ENCODE data around the gene MFRP. TPM values are rescaled to one million over a fixed set of nuclear protein-coding genes. Genes with fewer than 3 reads are reported as not detected.

MFRP gene
- total RNA-seq, 1 donor from 2014 or later: not detected

GRCh38 chr11:119330237-119330636 lies 16.3 kb downstream of the MFRP start:
- Histone ChIP-seq H3K4me1 (ENCODE audit: control insufficient read depth in 3 of 3, insufficient read depth in 3 of 3, low read length in 3 of 3) (peaks cover 5 to 7% (median 6%) of the 10 kb centered on the region in 3 donors), H3K36me3 (ENCODE audit: control insufficient read depth in 3 of 3, insufficient read depth in 3 of 3, low read length in 3 of 3) (no peaks in the 10 kb centered on the region), H3K9ac (ENCODE audit: low read depth in 1 of 3, low read length in 3 of 3) (no peak overlapping the region), H3K4me3 (ENCODE audit: low read length in 3 of 3) (no peak overlapping the region), H3K27me3 (ENCODE audit: control insufficient read depth in 3 of 3, insufficient read depth in 3 of 3, low read length in 3 of 3) (no peaks in the 10 kb centered on the region), H3K27ac (ENCODE audit: low read depth, low read length) (no peak overlapping the region), H3K9me3 (ENCODE audit: control insufficient read depth in 3 of 3, low read length in 3 of 3) (no peaks in the 10 kb centered on the region)

GRCh38 chr11:119329320-119329719 lies 17.2 kb downstream of the MFRP start:
- Histone ChIP-seq H3K36me3 (ENCODE audit: control insufficient read depth in 3 of 3, insufficient read depth in 3 of 3, low read length in 3 of 3) (no peaks in the 10 kb centered on the region), H3K9ac (ENCODE audit: low read depth in 1 of 3, low read length in 3 of 3) (no peak overlapping the region), H3K4me1 (ENCODE audit: control insufficient read depth in 3 of 3, insufficient read depth in 3 of 3, low read length in 3 of 3) (no peaks in the 10 kb centered on the region), H3K27me3 (ENCODE audit: control insufficient read depth in 3 of 3, insufficient read depth in 3 of 3, low read length in 3 of 3) (no peaks in the 10 kb centered on the region), H3K4me3 (ENCODE audit: low read length in 3 of 3) (no peak overlapping the region), H3K27ac (ENCODE audit: low read depth, low read length) (no peak overlapping the region), H3K9me3 (ENCODE audit: control insufficient read depth in 3 of 3, low read length in 3 of 3) (no peaks in the 10 kb centered on the region)

- Histone ChIP-seq H3K9ac (ENCODE audit: low read depth in 1 of 3, low read length in 3 of 3) (no peak overlapping the region), H3K4me3 (ENCODE audit: low read length in 3 of 3) (no peak overlapping the region), H3K27me3 (ENCODE audit: control insufficient read depth in 3 of 3, insufficient read depth in 3 of 3, low read length in 3 of 3) (peaks cover 0 to 8% (median 0%) of the 10 kb centered on the region in 3 donors), H3K27ac (ENCODE audit: low read depth, low read length) (no peak overlapping the region), H3K36me3 (ENCODE audit: control insufficient read depth in 3 of 3, insufficient read depth in 3 of 3, low read length in 3 of 3) (no peaks in the 10 kb centered on the region), H3K4me1 (ENCODE audit: control insufficient read depth in 3 of 3, insufficient read depth in 3 of 3, low read length in 3 of 3) (peaks cover 10 to 28% (median 19%) of the 10 kb centered on the region in 3 donors), H3K9me3 (ENCODE audit: control insufficient read depth in 3 of 3, low read length in 3 of 3) (no peaks in the 10 kb centered on the region)
These were observed 22.3 kb downstream of the MFRP start for GRCh38 chr11:119324189-119324588.

- Histone ChIP-seq H3K9ac (ENCODE audit: low read depth in 1 of 3, low read length in 3 of 3) (no peak overlapping the region), H3K27ac (ENCODE audit: low read depth, low read length) (no peak overlapping the region)
These were observed 22.9 kb downstream of the MFRP start for GRCh38 chr11:119323532-119324033.

GRCh38 chr11:119322921-119323531 lies 23.5 kb downstream of the MFRP start:
- H3K4me1 ChIP-seq (ENCODE audit: control insufficient read depth in 3 of 3, insufficient read depth in 3 of 3, low read length in 3 of 3): peaks cover 21 to 40% (median 30%) of the 10 kb centered on the region in 3 donors
- no peak overlapping the region for H3K4me3 ChIP-seq (ENCODE audit: low read length in 3 of 3)
- peaks cover 0 to 8% (median 0%) of the 10 kb centered on the region in 3 donors for H3K27me3 ChIP-seq (ENCODE audit: control insufficient read depth in 3 of 3, insufficient read depth in 3 of 3, low read length in 3 of 3)
- no peaks in the 10 kb centered on the region for H3K9me3 ChIP-seq (ENCODE audit: control insufficient read depth in 3 of 3, low read length in 3 of 3)
- no peak overlapping the region for H3K27ac ChIP-seq (ENCODE audit: low read depth, low read length)
- no peaks in the 10 kb centered on the region for H3K36me3 ChIP-seq (ENCODE audit: control insufficient read depth in 3 of 3, insufficient read depth in 3 of 3, low read length in 3 of 3)
- peak overlapping the region in 1 of 3 donors; percentile 16 for H3K9ac ChIP-seq (ENCODE audit: low read depth in 1 of 3, low read length in 3 of 3)

More at GRCh38 chr11:119323532-119324033, 22.9 kb downstream of the MFRP start:
- peaks cover 15 to 34% (median 25%) of the 10 kb centered on the region in 3 donors for H3K4me1 ChIP-seq (ENCODE audit: control insufficient read depth in 3 of 3, insufficient read depth in 3 of 3, low read length in 3 of 3)
- peaks cover 0 to 8% (median 0%) of the 10 kb centered on the region in 3 donors for H3K27me3 ChIP-seq (ENCODE audit: control insufficient read depth in 3 of 3, insufficient read depth in 3 of 3, low read length in 3 of 3)
- H3K36me3 ChIP-seq (ENCODE audit: control insufficient read depth in 3 of 3, insufficient read depth in 3 of 3, low read length in 3 of 3): no peaks in the 10 kb centered on the region
- no peak overlapping the region for H3K4me3 ChIP-seq (ENCODE audit: low read length in 3 of 3)
- H3K9me3 ChIP-seq (ENCODE audit: control insufficient read depth in 3 of 3, low read length in 3 of 3): no peaks in the 10 kb centered on the region

GRCh38 chr11:119322360-119322739 lies 24.2 kb downstream of the MFRP start:
- Histone ChIP-seq H3K36me3 (ENCODE audit: control insufficient read depth in 3 of 3, insufficient read depth in 3 of 3, low read length in 3 of 3) (no peaks in the 10 kb centered on the region), H3K4me3 (ENCODE audit: low read length in 3 of 3) (no peak overlapping the region), H3K9ac (ENCODE audit: low read depth in 1 of 3, low read length in 3 of 3) (peak overlapping the region in 1 of 3 donors; percentile 76), H3K9me3 (ENCODE audit: control insufficient read depth in 3 of 3, low read length in 3 of 3) (no peaks in the 10 kb centered on the region), H3K4me1 (ENCODE audit: control insufficient read depth in 3 of 3, insufficient read depth in 3 of 3, low read length in 3 of 3) (peaks cover 24 to 47% (median 37%) of the 10 kb centered on the region in 3 donors), H3K27ac (ENCODE audit: low read depth, low read length) (peak overlapping the region; percentile 84), H3K27me3 (ENCODE audit: control insufficient read depth in 3 of 3, insufficient read depth in 3 of 3, low read length in 3 of 3) (peaks cover 0 to 8% (median 0%) of the 10 kb centered on the region in 3 donors)

- Histone ChIP-seq H3K27ac (ENCODE audit: low read depth, low read length) (peak overlapping the region; percentile 84), H3K4me1 (ENCODE audit: control insufficient read depth in 3 of 3, insufficient read depth in 3 of 3, low read length in 3 of 3) (peaks cover 36 to 58% (median 48%) of the 10 kb centered on the region in 3 donors), H3K36me3 (ENCODE audit: control insufficient read depth in 3 of 3, insufficient read depth in 3 of 3, low read length in 3 of 3) (no peaks in the 10 kb centered on the region), H3K4me3 (ENCODE audit: low read length in 3 of 3) (peak overlapping the region; percentile 52 to 69 (median 63)), H3K9me3 (ENCODE audit: control insufficient read depth in 3 of 3, low read length in 3 of 3) (no peaks in the 10 kb centered on the region), H3K9ac (ENCODE audit: low read depth in 1 of 3, low read length in 3 of 3) (peak overlapping the region; percentile 64 to 77 (median 76)), H3K27me3 (ENCODE audit: control insufficient read depth in 3 of 3, insufficient read depth in 3 of 3, low read length in 3 of 3) (peaks cover 0 to 8% (median 3%) of the 10 kb centered on the region in 3 donors)
These were observed 25.6 kb downstream of the MFRP start for GRCh38 chr11:119320776-119321524.

- no peaks in the 10 kb centered on the region for H3K9me3 ChIP-seq (ENCODE audit: control insufficient read depth in 3 of 3, low read length in 3 of 3)
- peaks cover 0 to 9% (median 8%) of the 10 kb centered on the region in 3 donors for H3K27me3 ChIP-seq (ENCODE audit: control insufficient read depth in 3 of 3, insufficient read depth in 3 of 3, low read length in 3 of 3)
- H3K4me3 ChIP-seq (ENCODE audit: low read length in 3 of 3): peak overlapping the region; percentile 52 to 69 (median 54)
- peak overlapping the region; percentile 64 to 77 (median 76) for H3K9ac ChIP-seq (ENCODE audit: low read depth in 1 of 3, low read length in 3 of 3)
- H3K27ac ChIP-seq (ENCODE audit: low read depth, low read length): peak overlapping the region; percentile 84
- peaks cover 43 to 65% (median 55%) of the 10 kb centered on the region in 3 donors for H3K4me1 ChIP-seq (ENCODE audit: control insufficient read depth in 3 of 3, insufficient read depth in 3 of 3, low read length in 3 of 3)
- H3K36me3 ChIP-seq (ENCODE audit: control insufficient read depth in 3 of 3, insufficient read depth in 3 of 3, low read length in 3 of 3): no peaks in the 10 kb centered on the region
These were observed 26.2 kb downstream of the MFRP start for GRCh38 chr11:119320240-119320775.

- H3K36me3 ChIP-seq (ENCODE audit: control insufficient read depth in 3 of 3, insufficient read depth in 3 of 3, low read length in 3 of 3): no peaks in the 10 kb centered on the region
- H3K27me3 ChIP-seq (ENCODE audit: control insufficient read depth in 3 of 3, insufficient read depth in 3 of 3, low read length in 3 of 3): peaks cover 0 to 9% (median 8%) of the 10 kb centered on the region in 3 donors
- no peak overlapping the region for H3K4me3 ChIP-seq (ENCODE audit: low read length in 3 of 3)
- peak overlapping the region; percentile 84 for H3K27ac ChIP-seq (ENCODE audit: low read depth, low read length)
- peak overlapping the region in 2 of 3 donors; percentile 17 to 79 for H3K9ac ChIP-seq (ENCODE audit: low read depth in 1 of 3, low read length in 3 of 3)
- H3K9me3 ChIP-seq (ENCODE audit: control insufficient read depth in 3 of 3, low read length in 3 of 3): no peaks in the 10 kb centered on the region
- H3K4me1 ChIP-seq (ENCODE audit: control insufficient read depth in 3 of 3, insufficient read depth in 3 of 3, low read length in 3 of 3): peaks cover 47 to 65% (median 59%) of the 10 kb centered on the region in 3 donors
These were observed 26.7 kb downstream of the MFRP start for GRCh38 chr11:119319700-119320239.

All from skeletal muscle tissue (tissue), 4 donors.